ENCODE results near the gene ACTN4.

DNA sequence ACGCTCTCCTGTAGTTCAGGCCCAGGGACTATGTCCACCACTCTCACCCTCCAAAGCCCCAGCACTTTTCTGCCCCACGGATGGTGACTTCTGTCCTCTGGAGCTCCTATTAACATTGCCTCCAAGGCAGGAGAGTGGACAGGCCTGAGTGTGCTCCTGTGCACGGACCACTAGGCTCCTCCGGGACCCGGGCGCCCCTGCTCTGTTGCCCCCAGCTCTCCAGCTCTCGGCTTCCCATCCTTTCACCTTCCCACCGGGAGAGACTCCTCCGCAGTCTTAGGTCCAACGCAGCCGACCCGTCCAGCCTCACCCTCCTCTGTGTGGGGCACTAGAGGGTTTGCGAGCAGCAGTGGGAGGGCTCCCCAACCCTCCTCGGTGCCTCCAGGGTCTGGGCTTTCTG, 66.4 kb downstream of the ACTN4 start:
- TF ChIP-seq REST (IDR thresholded peaks at IDR 0.05; ENCODE audit: insufficient read depth in 1 of 2, low read depth in 2 of 2, low read length in 1 of 2) (no peak), SIN3A (IDR thresholded peaks at IDR 0.05; ENCODE audit: borderline replicate concordance, insufficient read depth, low read depth, low read length) (no peak), POLR2AphosphoS5 (IDR thresholded peaks at IDR 0.05; ENCODE audit: low read depth, low read length) (no peak)

Data from Panc1 (cell line).